HCT116 (cell line): ENCODE results near the gene ENKD1.

ENCODE experiments used
- CTCF ChIP-seq, 3 experiments: fragments of 200-600 bp in 1 of 3; sonication (generic) in 1 of 3; IDR thresholded peaks in 2 of 3; conservative IDR thresholded peaks in 1 of 3; 2 replicates each; pipeline ENCODE4 v1.5.1; 2012 to 2017; ENCODE audit warnings: low read depth in 2 of 3, low read length in 2 of 3, antibody characterized with exemption in 1 of 3, borderline replicate concordance in 1 of 3, control low read depth in 1 of 3, mild to moderate bottlenecking in 1 of 3, mixed read lengths in 1 of 3, mixed run types in 1 of 3, moderate library complexity in 1 of 3; ENCODE audit not compliant: insufficient read depth in 1 of 3
- EZH2 ChIP-seq: fragments of 200-600 bp; sonication (generic); IDR thresholded peaks from 2 replicates; pipeline ENCODE4 v1.6.1; 2017; ENCODE audit warnings: antibody characterized with exemption, mixed run types
- POLR2A ChIP-seq: IDR thresholded peaks from 2 replicates; pipeline ENCODE4 v1.7.0; 2011; ENCODE audit warnings: borderline replicate concordance; ENCODE audit not compliant: insufficient read depth, insufficient read length; ENCODE audit errors: extremely low read depth
- POLR2AphosphoS5 ChIP-seq: IDR thresholded peaks from 2 replicates; pipeline ENCODE4 v1.6.1; 2011; ENCODE audit warnings: mild to moderate bottlenecking, low read depth, low read length, moderate library complexity
- RAD21 ChIP-seq: IDR thresholded peaks from 2 replicates; pipeline ENCODE4 v1.6.1; 2012; ENCODE audit warnings: low read depth, mild to moderate bottlenecking
- SIN3A ChIP-seq: IDR thresholded peaks from 2 replicates; pipeline ENCODE4 v1.6.1; 2012; ENCODE audit warnings: low read depth
- SRF ChIP-seq: IDR thresholded peaks from 2 replicates; pipeline ENCODE4 v1.6.1; 2012; ENCODE audit warnings: low read depth
- YY1 ChIP-seq: IDR thresholded peaks from 2 replicates; pipeline ENCODE4 v1.6.1; 2011; ENCODE audit warnings: low read length, low read depth, moderate library complexity, mild to moderate bottlenecking; ENCODE audit not compliant: insufficient replicate concordance; ENCODE audit errors: extremely low read depth
- ZNF274 ChIP-seq: fragments of 200-500 bp; sonication (Bioruptor generic); IDR thresholded peaks from 2 replicates; pipeline ENCODE4 v1.6.1; 2014; ENCODE audit warnings: mild to moderate bottlenecking, low read depth, low read length, inconsistent platforms

DNA sequence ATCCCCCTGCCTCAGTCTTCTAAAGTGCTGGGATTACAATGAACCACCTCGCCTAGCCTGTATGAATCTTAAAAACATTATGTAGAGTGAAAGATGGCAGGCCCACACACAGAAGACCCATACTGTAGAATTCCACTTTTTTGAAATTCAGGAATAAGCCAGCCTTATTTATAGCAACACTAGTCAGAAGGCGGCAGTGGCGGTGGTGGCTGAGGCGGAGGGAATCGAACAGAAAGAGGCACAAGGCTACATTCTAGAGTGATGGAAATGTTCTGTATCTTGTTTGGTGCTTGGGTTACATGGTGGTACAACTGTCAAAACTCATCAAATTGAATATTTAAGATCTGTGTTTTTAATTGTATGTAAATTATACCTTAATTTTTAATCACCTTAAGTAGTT, 41.2 kb upstream of the ENKD1 start:
- TF ChIP-seq YY1 (no peak), CTCF (IDR thresholded peaks at IDR 0.05 in 2 of 3, conservative IDR thresholded peaks at IDR 0.05 in 1 of 3; ENCODE audit: borderline replicate concordance in 1 of 3, insufficient read depth in 1 of 3, low read depth in 2 of 3, low read length in 2 of 3) (no peak), POLR2A (no peak), SIN3A (no peak), EZH2 (no peak), POLR2AphosphoS5 (no peak), RAD21 (no peak), SRF (no peak), ZNF274 (no peak)
